SK-N-SH (cell line): ENCODE measurements around the gene SP6. TPM values are rescaled to one million over a fixed set of nuclear protein-coding genes. Genes with fewer than 3 reads are reported as not detected.

Experiments used
- CTCF ChIA-PET: fragments of 300-600, 350-600 bp; formaldehyde crosslinking; extraction: SDS; loops from one replicate; lab custom pipeline; 2021; lab: Yijun Ruan, JAX
- POLR2A ChIA-PET: fragments of 350-600 bp; sonication (Branson Sonifier 250); formaldehyde crosslinking; extraction: SDS; loops from one replicate; lab custom pipeline; 2020; ENCODE audit warnings: antibody characterized with exemption, inconsistent platforms; lab: Yijun Ruan, JAX
- DNase-seq: peaks from one replicate; pipeline ENCODE4 v3.0.0; 2012
- H2AFZ ChIP-seq: fragments of 200-600 bp; sonication (generic); 2 replicates; pipeline ENCODE4 v1.8.1; 2016; ENCODE audit warnings: antibody characterized with exemption, mild to moderate bottlenecking, low read depth
- H3F3A ChIP-seq: fragments of 200-600 bp; sonication (generic); replicated peaks from 2 replicates; pipeline ENCODE3; 2016; ENCODE audit warnings: antibody characterized with exemption, mild to moderate bottlenecking; ENCODE audit not compliant: insufficient read depth
- H3K27ac ChIP-seq, 2 experiments: fragments of 200-500 bp in 1 of 2; fragments of 200-600 bp in 1 of 2; sonication (Bioruptor generic) in 1 of 2; sonication (generic), shearing (Covaris generic) in 1 of 2; 2 replicates each; pipeline versions ENCODE4 v1.5.1 to v1.6.1; 2014 to 2016; ENCODE audit warnings: low read depth in 2 of 2, inconsistent platforms in 1 of 2, low read length in 1 of 2, mild to moderate bottlenecking in 1 of 2, mixed read lengths in 1 of 2
- H3K27me3 ChIP-seq: fragments of 200-600 bp; sonication (generic), shearing (Covaris generic); 2 replicates; pipeline ENCODE4 v1.6.1; 2016; ENCODE audit warnings: mixed run types; ENCODE audit not compliant: insufficient read depth
- H3K36me3 ChIP-seq, 2 experiments: fragments of 200-500 bp in 1 of 2; fragments of 200-600 bp in 1 of 2; sonication (Bioruptor generic) in 1 of 2; sonication (generic) in 1 of 2; replicated peaks in 1 of 2; 2 replicates each; pipeline versions ENCODE3 to v1.5.1; 2014 to 2016; ENCODE audit warnings: low read length in 1 of 2, mild to moderate bottlenecking in 1 of 2; ENCODE audit not compliant: insufficient read depth in 2 of 2, control insufficient read depth in 1 of 2
- H3K4me1 ChIP-seq, 2 experiments: fragments of 200-500 bp in 1 of 2; fragments of 200-600 bp in 1 of 2; sonication (Bioruptor generic) in 1 of 2; sonication (generic), shearing (Covaris generic) in 1 of 2; 2 replicates each; pipeline versions ENCODE4 v1.5.1 to v1.6.1; 2014 to 2016; ENCODE audit warnings: low read depth in 1 of 2, low read length in 1 of 2, mixed run types in 1 of 2; ENCODE audit not compliant: insufficient read depth in 2 of 2, control insufficient read depth in 1 of 2
- H3K4me2 ChIP-seq: fragments of 200-600 bp; sonication (generic), shearing (Covaris generic); 2 replicates; pipeline ENCODE4 v1.6.1; 2017; ENCODE audit warnings: mixed run types
- H3K4me3 ChIP-seq, 2 experiments: fragments of 200-500 bp in 1 of 2; fragments of 200-600 bp in 1 of 2; sonication (Bioruptor generic) in 1 of 2; sonication (generic), shearing (Covaris generic) in 1 of 2; 2 replicates each; pipeline versions ENCODE4 v1.5.1 to v1.8.1; 2014 to 2016; ENCODE audit warnings: low read depth in 2 of 2, inconsistent platforms in 1 of 2, low read length in 1 of 2, mild to moderate bottlenecking in 1 of 2, mixed read lengths in 1 of 2, moderate library complexity in 1 of 2
- H3K79me2 ChIP-seq: fragments of 200-600 bp; sonication (generic); 2 replicates; pipeline ENCODE4 v1.8.1; 2017; ENCODE audit warnings: mild to moderate bottlenecking; ENCODE audit not compliant: insufficient read depth
- H3K9ac ChIP-seq: fragments of 200-600 bp; sonication (generic); 2 replicates; pipeline ENCODE4 v1.6.1; 2017; ENCODE audit warnings: mixed run types
- H3K9me2 ChIP-seq: fragments of 200-600 bp; sonication (generic); 2 replicates; pipeline ENCODE4 v1.6.1; 2017; ENCODE audit warnings: mixed run types
- H3K9me3 ChIP-seq: fragments of 200-600 bp; sonication (generic); 2 replicates; pipeline ENCODE4 v1.6.1; 2017; ENCODE audit warnings: mixed run types, mild to moderate bottlenecking, moderate library complexity
- H4K20me1 ChIP-seq: fragments of 200-600 bp; sonication (generic); 2 replicates; pipeline ENCODE4 v1.6.1; 2017; ENCODE audit warnings: mild to moderate bottlenecking, mixed run types; ENCODE audit not compliant: insufficient read depth
- CHD2 ChIP-seq: fragments of 150-350 bp; IDR thresholded peaks from 2 replicates; pipeline ENCODE4 v1.6.1; 2018; ENCODE audit warnings: low read length; ENCODE audit not compliant: partially characterized antibody
- ELF1 ChIP-seq: IDR thresholded peaks from 2 replicates; pipeline ENCODE4 v1.4.0; 2012
- EP300 ChIP-seq, 2 experiments: IDR thresholded peaks; 2 replicates each; pipeline versions ENCODE4 v1.4.0 to v1.6.1; 2012; ENCODE audit warnings: borderline replicate concordance in 1 of 2, low read depth in 1 of 2, low read length in 1 of 2
- EZH2phosphoT487 ChIP-seq: fragments of 200-600 bp; sonication (generic); IDR thresholded peaks from 2 replicates; pipeline ENCODE4 v1.6.1; 2017; ENCODE audit warnings: low read depth, mixed run types, mild to moderate bottlenecking, antibody characterized with exemption, moderate library complexity, borderline replicate concordance
- FOXJ3 ChIP-seq: sonication (generic); formaldehyde crosslinking; IDR thresholded peaks from 2 replicates; pipeline ENCODE4 v1.5.1; 2020; ENCODE audit warnings: mild to moderate bottlenecking, missing genetic modification reagents
- GABPA ChIP-seq: IDR thresholded peaks from 2 replicates; pipeline ENCODE4 v1.4.0; 2012; ENCODE audit warnings: low read depth, mild to moderate bottlenecking
- MXI1 ChIP-seq: IDR thresholded peaks from 2 replicates; pipeline ENCODE4 v1.6.1; 2012; ENCODE audit warnings: mild to moderate bottlenecking, low read depth, low read length, improper control_type of control experiment
- NRF1 ChIP-seq: IDR thresholded peaks from 2 replicates; pipeline ENCODE4 v1.6.1; 2012; ENCODE audit warnings: low read depth, mild to moderate bottlenecking, low read length
- POLR2AphosphoS5 ChIP-seq: IDR thresholded peaks from 2 replicates; pipeline ENCODE4 v1.6.1; 2012; ENCODE audit warnings: low read depth, low read length
- RXRA ChIP-seq: IDR thresholded peaks from 2 replicates; pipeline ENCODE4 v1.4.0; 2012; ENCODE audit warnings: low read depth, mild to moderate bottlenecking, borderline replicate concordance
- SIN3A ChIP-seq: IDR thresholded peaks from 2 replicates; pipeline ENCODE4 v1.6.1; 2012; ENCODE audit warnings: low read depth, mild to moderate bottlenecking, low read length, moderate library complexity, borderline replicate concordance
- TAF1 ChIP-seq: IDR thresholded peaks from 2 replicates; pipeline ENCODE4 v1.6.1; 2012; ENCODE audit warnings: low read depth, mild to moderate bottlenecking, low read length, moderate library complexity, borderline replicate concordance
- TCF12 ChIP-seq: IDR thresholded peaks from 2 replicates; pipeline ENCODE4 v1.4.0; 2012
- TEAD4 ChIP-seq: IDR thresholded peaks from 2 replicates; pipeline ENCODE4 v1.4.0; 2012; ENCODE audit warnings: mild to moderate bottlenecking, borderline replicate concordance; ENCODE audit not compliant: insufficient read depth
- USF1 ChIP-seq: IDR thresholded peaks from 2 replicates; pipeline ENCODE4 v1.4.0; 2012; ENCODE audit warnings: low read depth, borderline replicate concordance
- YY1 ChIP-seq: IDR thresholded peaks from 2 replicates; pipeline ENCODE4 v1.4.0; 2012; ENCODE audit warnings: low read depth, mild to moderate bottlenecking
- WGBS: methylation state at CpG from one replicate; pipeline ENCODE4 v1.1.6; 2017; ENCODE audit warnings: low lambda C conversion rate; 5-methylcytosine and 5-hydroxymethylcytosine counted together
- polyA plus RNA-seq, 3 experiments: library from polyadenylated mRNA; depleted of rRNA; stranded (reverse); fragments of >200 nt; gene quantifications; 2 replicates each; pipeline ENCODE4 v1.2.3, GENCODE V29; 2012

Gene SP6
- polyA plus RNA-seq, 1 of the 3 experiments (the other 2 are of a cell fraction): 0.03 TPM

- TF ChIP-seq EP300 (IDR thresholded peaks at IDR 0.05; ENCODE audit: borderline replicate concordance in 1 of 2, low read depth in 1 of 2, low read length in 1 of 2): no peak
These were observed 35.7 kb downstream of the SP6 start (continued) for GRCh38 chr17:47815106-47815918.

GRCh38 chr17:47813512-47814031 lies 37.4 kb downstream of the SP6 start:
- CTCF ChIA-PET: interaction anchor here (1.1 to 1.7 kb wide), 3 partner anchors 11 to 28 kb away, joined by 3 to 12 read pairs (median 5); partner anchors contain the start of gene SCRN2
- H3K27ac ChIP-seq: no peak overlapping the region
- H3F3A ChIP-seq: peaks cover 5% of the 10 kb centered on the region
- H3K4me2 ChIP-seq: no peak overlapping the region
- H4K20me1 ChIP-seq: 0 out of 2 replicates have a peak, but pooled peaks cover 6% of the 10 kb centered on the region
- H3K27me3 ChIP-seq: no peaks in the 10 kb centered on the region
- H3K9me3 ChIP-seq: no peaks in the 10 kb centered on the region
- POLR2A ChIA-PET: no interaction called here
- H3K4me1 ChIP-seq: no peaks in the 10 kb centered on the region
- 94% methylated on average over 6 of the region's 22 CpGs for WGBS
- H3K4me3 ChIP-seq: no peak overlapping the region
- TF ChIP-seq MXI1: no peak
- no peak for TF ChIP-seq USF1
- TF ChIP-seq POLR2AphosphoS5: no peak
- TF ChIP-seq TEAD4: no peak
- TF ChIP-seq FOXJ3 (CRISPR knock-in tag): no peak
- no peak for TF ChIP-seq TAF1
- no peak for TF ChIP-seq CHD2
- no peak for TF ChIP-seq ELF1
- TF ChIP-seq EZH2phosphoT487: no peak
- TF ChIP-seq RXRA: no peak
- no peak for TF ChIP-seq SIN3A
- no peak for TF ChIP-seq EP300 (IDR thresholded peaks at IDR 0.05; ENCODE audit: borderline replicate concordance in 1 of 2, low read depth in 1 of 2, low read length in 1 of 2)
- TF ChIP-seq GABPA: no peak
- TF ChIP-seq YY1: no peak
- TF ChIP-seq NRF1: no peak
- TF ChIP-seq TCF12: no peak
- H3K9ac ChIP-seq: no peak overlapping the region
- H3K9me2 ChIP-seq: no peaks in the 10 kb centered on the region
- DNase-seq: no peak
- no peak overlapping the region for H2AFZ ChIP-seq
- H3K79me2 ChIP-seq: no peaks in the 10 kb centered on the region
- peaks cover 11 to 73% of the 10 kb centered on the region in 2 experiments for H3K36me3 ChIP-seq
